HK-2 (cell line): ENCODE measurements around the gene GPATCH1.

Source experiments
- DNase-seq: peaks from one replicate; pipeline ENCODE4 v3.0.0-alpha.2; 2018; ENCODE audit not compliant: unreplicated experiment

The GPATCH1 gene

DNA sequence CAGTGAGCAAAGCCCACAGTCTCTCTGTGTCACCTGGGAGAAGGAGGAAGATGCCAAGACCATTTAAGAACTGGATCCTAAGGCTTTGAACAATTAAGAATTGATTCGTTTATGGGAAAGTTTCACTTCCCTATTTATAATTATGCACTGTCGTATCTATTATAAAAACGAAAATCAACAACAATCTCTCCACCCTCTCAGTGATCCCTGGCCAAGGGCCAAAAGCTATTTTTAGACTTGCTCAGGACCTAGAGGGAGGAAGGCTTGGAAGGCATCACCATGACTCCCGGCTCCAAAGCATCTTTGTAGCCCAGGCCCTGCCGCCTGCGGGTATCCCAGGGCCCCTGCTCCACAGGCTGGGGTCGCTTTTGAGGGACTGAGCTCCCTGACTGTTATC is 17.6 kb upstream of the GPATCH1 start:
- no peak for DNase-seq

DNA sequence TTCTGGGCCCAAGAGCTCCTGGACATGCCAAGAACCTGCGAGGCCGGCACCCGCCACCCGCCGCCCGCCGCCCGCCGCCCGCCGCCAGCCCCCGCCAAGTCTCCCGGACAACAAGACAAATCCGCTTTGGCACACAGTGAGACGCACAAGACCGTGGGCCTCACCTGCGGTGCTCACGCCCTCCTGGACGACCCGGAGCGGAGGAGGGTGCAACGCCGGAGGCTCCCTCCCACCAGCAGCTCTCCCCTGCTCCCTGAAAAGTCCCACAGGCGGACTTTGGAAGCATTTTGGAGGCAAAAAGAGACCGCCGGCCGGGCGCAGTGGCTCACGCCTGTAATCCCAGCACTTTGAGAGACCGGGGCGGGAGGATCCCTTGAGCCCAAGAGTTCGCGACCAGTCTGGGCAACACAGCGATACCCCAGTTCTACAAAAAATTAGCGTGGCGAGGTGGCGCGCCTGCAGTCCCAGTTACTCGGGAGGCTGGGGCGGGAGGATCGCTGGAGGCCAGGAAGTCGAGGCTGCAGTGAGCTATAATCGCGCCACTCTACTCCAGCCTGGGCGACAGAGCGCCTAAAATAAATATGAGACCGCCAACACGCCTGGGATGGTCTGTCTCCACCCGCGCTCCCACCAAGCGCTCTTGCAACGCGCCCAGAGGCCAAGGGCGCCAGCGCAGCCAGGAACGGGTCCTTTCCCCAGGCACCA is 17.1 kb upstream of the GPATCH1 start:
- DNase-seq = no peak

DNA sequence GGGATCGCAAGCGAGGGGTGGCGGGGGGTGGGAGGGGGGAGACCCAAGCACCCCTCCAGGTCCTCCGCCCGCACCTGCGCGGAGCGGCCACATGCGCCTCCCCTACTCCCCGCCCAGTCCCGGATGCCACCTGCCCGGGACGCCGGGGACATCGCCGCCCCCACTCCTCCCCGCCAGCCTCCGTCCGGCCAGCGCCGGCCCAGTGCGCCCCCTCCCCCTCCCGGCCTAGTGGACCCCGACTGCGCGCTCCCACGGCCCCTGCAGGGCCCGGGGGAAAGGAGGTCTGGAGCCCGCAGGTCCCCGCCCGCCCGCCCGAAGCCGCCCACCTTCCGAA is 16.6 kb upstream of the GPATCH1 start:
- DNase-seq = peak; percentile 52

DNA sequence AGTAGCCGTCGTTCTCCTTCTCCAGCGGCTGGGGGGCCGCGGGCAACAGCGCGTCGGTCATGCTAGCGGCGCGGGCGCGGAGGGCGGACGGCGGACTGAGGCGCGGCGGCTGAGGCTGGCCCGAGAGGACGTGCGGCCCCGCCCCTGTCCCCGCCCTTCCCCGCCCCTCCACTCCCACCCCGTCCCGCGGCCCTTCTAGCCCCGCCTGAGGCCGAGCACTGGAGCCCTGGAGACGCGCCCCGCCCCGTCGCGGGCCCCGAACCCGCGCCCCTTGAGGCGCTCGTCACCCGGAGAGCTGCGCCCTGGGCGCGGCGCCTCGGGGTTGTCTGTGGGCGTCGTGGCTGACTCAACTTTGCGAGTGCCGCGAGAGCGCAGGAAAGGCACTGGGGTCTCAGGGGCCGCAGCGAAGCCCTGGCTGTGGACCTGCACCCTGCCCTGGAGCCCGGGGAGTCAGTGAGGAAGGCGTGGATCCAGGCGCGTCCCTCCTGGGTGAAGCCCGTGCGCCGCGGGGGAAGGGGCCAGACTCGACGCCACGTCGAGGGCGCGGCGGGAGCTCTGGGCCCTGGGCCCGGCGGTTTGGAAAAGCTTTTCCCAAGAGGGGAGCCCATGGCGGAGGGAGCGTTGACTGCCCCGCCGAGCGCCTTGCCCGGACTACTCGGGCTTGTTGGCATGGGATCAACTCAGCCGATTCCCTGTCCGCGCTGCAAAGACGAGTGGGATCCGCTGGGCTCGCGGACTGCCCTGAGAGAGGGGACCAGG is 16.0 kb upstream of the GPATCH1 start, which contains the start of gene RHPN2:
Gene RHPN2 (minus strand): TSS at position 97 of the 759 bp plus-strand sequence. CDS start 36 bp downstream, at position 61.
- DNase-seq = peak; percentile 79

DNA sequence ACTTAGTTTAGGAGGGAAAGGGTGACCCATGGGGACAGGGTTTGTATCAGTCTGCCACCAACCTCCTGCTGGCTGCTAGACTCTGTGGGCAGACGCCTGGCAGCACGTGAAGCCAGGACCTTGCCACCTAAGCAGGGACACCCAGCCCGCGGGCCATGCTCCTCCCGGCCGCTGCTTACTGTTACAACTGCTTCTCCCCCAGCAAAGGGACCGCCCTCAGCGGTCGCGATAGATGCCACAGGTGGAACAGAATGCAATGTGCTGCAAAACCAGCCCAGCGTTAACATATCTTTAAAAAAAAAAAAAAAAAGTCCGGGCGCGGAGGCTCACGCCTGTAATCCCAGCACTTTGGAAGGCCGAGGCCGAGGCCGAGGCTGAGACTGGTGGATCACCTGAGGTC is 14.4 kb upstream of the GPATCH1 start:
- DNase-seq = no peak

DNA sequence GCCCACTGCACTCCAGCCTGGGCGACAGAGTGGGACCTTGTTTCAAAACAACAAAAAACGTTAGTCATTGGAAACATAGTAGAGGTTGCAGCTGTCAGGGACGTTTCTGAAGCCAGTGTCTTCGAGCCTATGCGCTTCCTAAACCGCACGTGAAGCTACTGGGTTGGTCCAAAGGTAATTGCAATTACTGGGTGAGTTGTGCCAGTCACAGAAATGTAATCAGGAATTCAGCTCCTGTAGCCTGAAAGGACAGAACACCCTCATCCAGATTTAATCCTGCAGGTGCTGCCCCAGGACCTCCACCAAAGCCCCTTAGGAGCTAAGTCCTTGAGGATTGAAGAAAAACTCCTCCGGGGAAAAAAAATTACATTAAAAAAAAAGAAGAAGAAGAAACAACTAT is 13.9 kb upstream of the GPATCH1 start:
- no peak for DNase-seq

DNA sequence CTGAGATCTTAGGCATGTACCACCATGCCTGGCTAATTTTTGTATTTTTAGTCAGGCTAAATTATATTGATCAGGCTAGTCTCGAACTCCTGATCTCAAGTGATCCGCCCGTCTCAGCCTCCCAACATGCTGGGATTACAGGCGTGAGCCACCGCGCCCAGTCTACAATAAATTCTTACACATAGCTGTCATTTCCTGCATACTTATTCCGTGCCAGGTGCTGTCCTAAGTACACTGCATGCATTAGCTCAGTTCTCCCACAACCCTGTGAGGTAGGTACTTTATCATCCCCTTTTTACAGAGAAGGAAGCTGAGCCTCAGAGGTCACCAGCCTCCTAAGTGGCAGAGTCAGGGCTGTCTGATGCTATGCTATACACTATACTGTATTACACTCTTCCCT is 9.1 kb upstream of the GPATCH1 start:
- no peak for DNase-seq

DNA sequence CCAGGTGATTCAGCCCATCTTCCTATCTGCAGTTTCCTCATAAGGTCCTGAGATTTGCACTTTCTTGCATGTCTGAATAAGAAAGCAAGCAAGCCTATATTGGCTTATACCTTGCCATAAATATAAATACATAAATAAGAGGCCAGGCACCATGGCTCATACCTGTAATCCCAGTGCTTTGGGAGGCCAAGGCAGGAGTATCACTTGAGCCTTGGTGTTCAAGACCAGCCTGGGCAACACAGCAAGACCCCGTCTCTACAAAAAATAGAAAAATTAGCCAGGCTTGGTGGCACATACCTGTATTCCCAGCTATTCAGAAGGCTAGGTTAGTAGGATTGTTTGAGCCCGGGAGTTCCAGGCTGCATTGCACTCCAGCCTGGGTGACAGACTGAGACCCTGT is 5.5 kb upstream of the GPATCH1 start:
- no peak for DNase-seq

DNA sequence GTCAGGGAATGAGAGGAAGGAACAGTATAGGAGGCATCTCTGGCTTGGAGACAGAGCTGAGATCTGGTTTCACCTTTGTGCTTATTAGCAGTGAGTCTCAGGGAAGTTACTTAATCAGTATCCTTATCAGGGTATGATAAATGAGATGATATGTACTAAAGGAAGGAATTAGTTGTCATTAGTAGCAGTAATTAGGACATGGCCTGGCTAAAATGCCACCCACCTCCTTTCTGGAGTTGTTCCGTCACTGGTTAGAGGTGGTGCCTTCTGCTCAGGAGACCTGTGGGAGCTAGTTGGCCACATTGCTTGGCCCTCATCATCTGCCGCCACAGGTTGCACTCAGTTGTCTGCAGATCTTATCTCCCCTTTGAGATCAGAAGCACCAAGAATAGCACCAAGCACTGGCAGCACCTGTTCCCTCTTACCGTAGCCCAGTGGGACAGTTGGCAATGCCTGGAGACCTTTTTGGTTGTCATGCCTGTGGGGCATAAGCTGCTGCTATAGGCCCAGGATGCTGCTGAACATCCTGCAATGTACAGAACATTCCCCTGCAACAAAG is 4.7 kb downstream of the GPATCH1 start:
- no peak for DNase-seq

DNA sequence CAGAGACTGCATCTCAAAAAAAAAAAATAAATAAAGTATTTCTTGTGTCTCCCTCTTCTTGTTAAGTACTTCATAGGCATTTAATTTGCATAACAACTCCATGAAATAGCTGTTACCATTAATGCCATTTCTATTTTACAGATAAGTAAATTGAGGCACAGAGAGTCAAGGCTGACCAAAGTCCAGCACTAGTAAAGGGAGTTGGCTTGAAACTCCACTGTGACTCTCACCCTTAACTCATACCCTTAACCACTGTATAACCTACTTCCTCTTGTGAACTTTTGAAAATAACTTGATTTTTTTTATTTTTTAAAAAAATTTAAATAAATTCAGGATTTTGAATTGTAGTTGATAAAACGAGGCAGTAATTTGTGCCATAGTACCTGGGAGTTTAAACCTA is 6.0 kb downstream of the GPATCH1 start:
- no peak for DNase-seq

DNA sequence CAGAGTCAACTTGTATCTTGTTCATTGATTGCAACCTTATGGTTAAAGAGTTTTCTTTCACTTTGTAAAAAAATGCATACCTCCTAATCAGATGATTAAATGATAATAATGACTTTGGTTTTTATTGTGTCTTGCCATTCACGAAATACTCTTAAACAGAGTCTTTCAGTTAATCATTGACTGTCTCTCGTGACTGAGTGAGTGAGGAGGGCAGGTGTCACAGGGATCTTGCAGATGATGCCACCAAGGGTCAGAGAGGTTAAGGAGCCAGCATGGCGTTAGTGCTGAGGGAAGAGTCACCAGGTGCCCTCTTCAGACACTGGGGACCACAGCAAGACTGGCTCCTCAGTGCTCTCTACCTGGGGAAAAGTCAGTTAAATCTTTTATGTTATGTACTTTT is 8.0 kb downstream of the GPATCH1 start:
- no peak for DNase-seq

DNA sequence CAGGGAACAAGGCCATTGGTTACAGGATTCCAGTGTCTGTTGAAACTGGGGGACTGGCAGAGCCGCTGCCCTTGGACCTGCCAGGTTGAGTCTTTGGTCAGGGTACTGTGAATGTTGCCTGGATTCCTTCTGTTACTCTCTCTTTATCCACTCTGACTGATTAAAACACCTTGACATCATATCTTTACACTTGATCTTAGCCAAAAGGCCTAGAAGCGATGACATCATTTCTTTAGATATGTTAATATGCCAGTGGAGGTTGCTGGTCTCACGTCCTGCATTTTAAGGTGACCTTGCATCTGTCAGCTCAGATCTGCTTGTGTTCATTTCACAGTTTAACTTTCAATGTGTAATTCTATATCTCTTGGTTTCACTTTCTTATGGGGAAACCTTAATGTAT is 9.2 kb downstream of the GPATCH1 start:
- no peak for DNase-seq

DNA sequence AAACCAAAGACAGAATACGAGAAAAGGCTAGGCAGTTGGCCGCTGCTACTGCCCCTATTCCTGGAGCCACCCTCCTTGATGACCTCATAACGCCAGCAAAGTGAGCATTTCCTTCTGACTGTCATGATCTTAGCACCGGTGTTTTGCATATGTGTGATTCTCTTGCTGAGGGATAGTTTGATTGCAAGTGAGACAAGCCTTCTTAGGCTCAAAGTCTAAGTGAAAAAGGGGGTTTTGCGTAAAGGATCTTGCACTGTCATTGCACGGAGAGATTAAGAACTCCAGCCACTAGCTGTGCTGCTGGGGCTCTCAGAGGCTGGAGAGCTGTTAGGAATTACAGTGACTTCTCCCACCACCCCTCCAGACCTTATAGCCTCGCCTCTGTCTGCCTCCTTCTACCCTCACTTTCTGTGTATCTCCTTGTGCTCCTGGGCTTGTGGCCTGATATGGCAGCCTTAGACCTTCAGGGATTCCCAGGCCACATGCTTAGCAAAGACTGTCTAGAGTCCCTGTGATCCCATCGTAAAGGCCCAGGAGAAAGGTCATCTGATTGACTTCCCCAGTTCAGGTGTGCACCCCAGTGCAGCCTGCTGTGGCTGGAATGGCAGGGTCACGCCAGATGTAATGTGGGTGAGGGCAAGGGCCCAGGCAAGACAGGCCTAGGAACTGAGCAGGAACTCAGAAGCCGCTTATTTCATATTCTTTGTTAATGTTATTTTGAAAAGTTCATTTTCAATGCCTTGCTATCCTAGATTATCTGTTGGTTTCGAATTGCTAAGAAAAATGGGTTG is 12.6 kb downstream of the GPATCH1 start:
- no peak for DNase-seq

DNA sequence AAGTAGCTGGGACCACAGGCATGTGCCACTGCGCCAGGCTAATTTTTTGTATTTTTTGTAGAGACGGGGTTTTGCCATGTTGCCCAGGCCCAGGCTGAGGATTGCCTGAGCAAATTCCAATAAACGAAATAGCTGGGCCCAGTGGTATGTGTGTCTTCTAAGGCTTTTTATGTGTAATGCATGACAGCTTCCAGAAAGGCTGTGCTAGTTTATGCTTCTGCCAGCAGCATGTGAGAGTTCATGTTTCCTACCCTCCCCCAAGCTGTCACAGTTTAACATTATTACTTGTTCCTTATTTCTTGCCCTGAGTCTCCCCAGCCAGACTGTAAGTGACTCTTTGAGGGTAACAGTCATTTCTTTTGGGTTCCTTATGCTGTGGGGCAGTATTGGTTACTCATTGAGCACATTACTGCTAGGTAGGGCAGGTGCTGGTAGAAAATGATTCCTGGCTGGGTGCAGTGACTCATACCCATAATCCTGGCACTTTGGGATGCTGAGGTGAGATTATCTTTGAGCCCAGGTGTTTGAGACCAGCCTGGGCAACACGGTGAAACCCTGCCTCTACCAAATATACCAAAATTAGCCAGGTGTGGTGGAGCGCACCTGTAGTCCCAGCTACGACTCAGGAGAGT is 13.6 kb downstream of the GPATCH1 start:
- DNase-seq = no peak

DNA sequence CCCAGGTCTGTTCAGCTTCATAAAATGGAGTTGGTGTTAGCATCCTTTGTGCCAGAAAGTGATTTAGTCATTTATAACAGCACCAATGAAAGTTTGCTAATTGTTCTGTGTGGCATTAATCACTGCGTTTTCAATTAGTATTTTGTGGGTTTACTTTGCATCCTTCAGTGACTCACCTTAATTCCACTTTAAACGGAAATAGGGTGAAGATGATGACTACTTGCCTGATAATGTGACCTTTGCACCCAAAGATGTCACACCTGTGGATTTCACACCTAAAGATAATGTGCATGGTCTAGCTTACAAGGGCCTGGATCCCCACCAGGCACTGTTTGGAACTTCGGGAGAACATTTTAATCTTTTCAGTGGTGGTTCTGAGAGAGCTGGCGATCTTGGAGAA is 15.0 kb downstream of the GPATCH1 start:
- DNase-seq = no peak

DNA sequence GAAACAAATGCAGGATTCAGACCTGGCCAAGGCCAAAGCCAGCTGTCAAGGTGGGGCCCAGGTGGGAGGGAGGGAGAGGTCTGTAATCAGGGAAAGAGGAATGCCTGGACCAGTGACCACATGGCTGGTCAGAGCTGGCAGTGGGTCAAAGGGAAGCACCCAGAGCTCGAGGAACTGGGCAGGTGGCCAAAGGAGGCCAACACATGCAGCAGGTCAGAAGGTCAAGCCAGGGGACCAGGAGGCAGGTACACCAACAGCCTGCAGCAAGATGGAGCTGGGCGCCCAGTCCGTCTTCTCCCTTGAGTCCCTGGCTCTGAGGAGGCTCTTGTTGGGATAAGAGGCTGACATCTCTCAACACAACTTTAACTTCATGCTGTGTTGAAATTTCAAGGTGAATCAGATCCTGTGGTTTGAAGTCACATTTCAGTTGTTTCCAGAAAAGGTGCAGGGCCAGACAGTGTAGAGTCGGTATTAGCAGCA is 17.1 kb downstream of the GPATCH1 start:
- peak; percentile 60 for DNase-seq

DNA sequence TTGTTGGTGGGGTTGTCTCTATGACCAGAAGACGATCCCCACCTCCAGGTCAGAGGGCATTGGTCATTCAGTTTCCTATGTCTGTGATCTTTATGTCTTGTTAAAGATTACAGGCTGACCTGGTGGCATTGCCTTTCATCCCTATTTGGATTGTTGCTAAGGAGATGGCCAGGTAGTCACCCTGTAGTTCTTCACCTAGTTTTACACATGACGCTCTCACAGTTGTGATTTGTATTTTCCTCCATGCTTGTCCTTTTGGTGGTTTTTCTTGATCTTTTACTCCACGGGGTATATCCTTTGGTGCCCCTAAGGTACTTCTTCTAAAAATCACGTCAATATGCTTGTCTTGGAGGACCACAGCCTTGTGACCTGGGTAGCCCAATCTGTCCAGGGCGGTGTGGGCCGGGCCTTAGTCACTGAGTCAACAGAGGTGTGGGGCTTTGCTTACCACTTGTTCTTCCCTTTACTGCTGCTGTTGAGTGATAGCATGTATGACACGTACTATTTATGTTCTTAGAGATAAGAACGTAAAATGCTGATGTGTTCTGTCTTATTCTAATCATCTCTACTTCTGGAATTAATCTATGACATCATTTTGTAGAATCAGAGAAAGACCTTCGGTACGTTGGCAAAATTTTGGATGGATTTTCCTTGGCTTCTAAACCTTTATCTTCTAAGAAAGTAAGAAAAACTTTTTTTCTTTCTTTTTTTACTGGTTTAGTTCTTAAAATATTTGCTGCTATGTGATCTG is 20.1 kb downstream of the GPATCH1 start:
- no peak for DNase-seq

DNA sequence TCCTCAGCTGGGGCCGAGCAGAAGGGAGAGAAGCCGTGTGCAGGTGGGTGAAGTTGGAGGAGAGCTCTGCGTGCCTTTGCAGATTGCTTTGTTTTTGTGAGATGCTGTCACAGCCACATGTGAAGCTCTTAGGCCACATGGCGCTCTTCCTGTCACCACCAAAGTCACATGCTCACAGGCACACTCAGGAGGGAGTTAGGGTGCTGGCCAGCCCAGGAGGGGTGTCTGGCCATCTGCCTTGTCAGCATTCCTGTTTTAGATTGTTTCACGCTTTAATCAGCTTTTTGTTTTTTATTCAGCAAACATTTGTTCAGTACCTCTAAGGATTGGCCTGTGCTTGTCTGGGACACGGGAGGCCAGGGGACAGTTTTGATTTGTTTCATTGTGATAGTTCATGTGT is 21.9 kb downstream of the GPATCH1 start:
- no peak for DNase-seq

DNA sequence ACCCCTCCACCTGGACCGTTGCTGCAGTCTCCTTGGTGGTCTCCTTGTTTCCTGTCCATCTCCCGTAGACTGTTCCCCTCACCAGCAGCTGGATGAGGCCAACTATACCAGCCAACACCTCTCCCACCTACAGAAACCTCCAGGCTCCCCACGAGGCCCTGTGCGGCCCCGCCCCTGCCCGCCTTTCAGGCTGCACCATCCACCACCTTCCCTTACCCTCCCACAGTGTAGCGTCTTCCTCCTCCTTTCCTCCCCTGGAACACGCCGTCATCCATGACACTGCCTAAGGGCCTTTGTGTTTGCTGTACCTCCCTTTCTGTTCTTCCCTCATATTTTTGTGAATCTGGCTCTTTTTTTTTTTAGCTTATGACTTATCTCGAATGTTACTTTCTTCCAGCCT is 27.2 kb downstream of the GPATCH1 start:
- DNase-seq = no peak

DNA sequence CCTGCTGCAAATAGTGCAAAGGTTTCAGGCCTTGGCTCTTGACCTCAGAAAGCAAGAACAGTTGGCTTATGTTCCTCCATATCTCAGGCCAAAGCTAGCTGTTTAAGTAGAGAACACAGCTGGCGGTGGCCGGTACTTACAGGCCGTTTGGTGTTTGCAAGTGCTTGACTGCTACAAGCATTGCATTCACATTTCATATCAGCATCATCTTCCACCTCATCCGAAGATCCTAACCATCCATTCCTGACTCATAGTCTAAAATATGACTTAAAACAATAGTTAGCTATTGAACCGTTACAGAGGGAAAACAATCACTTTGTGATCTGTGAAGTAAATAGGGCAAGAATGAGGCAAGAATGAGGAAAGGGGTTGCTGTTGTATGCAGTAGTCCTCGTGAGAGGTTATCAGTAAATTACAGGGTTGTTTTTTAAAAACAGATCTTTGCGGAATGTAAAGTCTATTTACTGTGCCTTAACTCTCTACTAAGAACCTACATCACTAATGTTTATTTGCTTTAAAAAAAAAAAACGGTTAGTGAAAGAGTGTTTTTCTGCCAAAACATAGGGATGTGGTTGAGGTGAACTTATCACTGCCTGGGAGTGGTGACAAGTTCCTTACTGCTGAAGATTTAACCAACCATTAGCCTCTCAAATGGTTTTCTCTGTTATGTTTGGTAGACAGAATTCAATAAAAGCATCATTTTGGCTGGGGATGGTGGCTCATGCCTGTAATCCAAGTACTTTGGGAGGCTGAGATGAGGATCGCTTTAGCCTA is 29.3 kb downstream of the GPATCH1 start:
- DNase-seq = no peak
